OCI-LY1 (cell line): ENCODE measurements around the gene FGF14.

ENCODE experiments used
- H2AFZ ChIP-seq: fragments of 200-600 bp; sonication (generic), shearing (Covaris generic); 2 replicates; pipeline ENCODE4 v1.6.0; 2014; ENCODE audit warnings: antibody characterized with exemption, mild to moderate bottlenecking, low read length
- H3F3A ChIP-seq: fragments of 200-600 bp; sonication (generic), shearing (Covaris generic); 2 replicates; pipeline ENCODE4 v1.6.0; 2014; ENCODE audit warnings: mild to moderate bottlenecking, antibody characterized with exemption, low read length, moderate library complexity; ENCODE audit not compliant: insufficient read depth
- H3K27ac ChIP-seq: fragments of 200-600 bp; sonication (generic); 2 replicates; pipeline ENCODE4 v1.5.1; 2014; ENCODE audit warnings: low read length, mixed run types, mild to moderate bottlenecking, low read depth; ENCODE audit not compliant: poor library complexity, severe bottlenecking
- H3K27me3 ChIP-seq: fragments of 200-600 bp; sonication (generic); 2 replicates; pipeline ENCODE4 v1.6.0; 2014; ENCODE audit warnings: antibody characterized with exemption, mild to moderate bottlenecking, low read length, moderate library complexity; ENCODE audit not compliant: insufficient read depth
- H3K36me3 ChIP-seq: fragments of 200-600 bp; sonication (generic); 2 replicates; pipeline ENCODE4 v1.6.1; 2014; ENCODE audit warnings: mild to moderate bottlenecking, antibody characterized with exemption, low read length, moderate library complexity, mixed read lengths; ENCODE audit not compliant: insufficient read depth
- H3K4me1 ChIP-seq: fragments of 200-600 bp; sonication (generic); 2 replicates; pipeline ENCODE4 v1.5.1; 2014; ENCODE audit warnings: mild to moderate bottlenecking, low read length, moderate library complexity; ENCODE audit not compliant: insufficient read depth, severe bottlenecking
- H3K4me2 ChIP-seq: fragments of 200-600 bp; sonication (generic), shearing (Covaris generic); 2 replicates; pipeline ENCODE4 v1.6.1; 2014; ENCODE audit warnings: low read length
- H3K4me3 ChIP-seq: fragments of 200-600 bp; sonication (generic); 2 replicates; pipeline ENCODE4 v1.5.1; 2014; ENCODE audit warnings: low read length, low read depth, mild to moderate bottlenecking, mixed read lengths; ENCODE audit not compliant: poor library complexity, severe bottlenecking
- H3K79me2 ChIP-seq: fragments of 200-600 bp; shearing (Covaris generic); 2 replicates; pipeline ENCODE4 v1.6.1; 2016; ENCODE audit warnings: mixed run types, low read length, mixed read lengths; ENCODE audit not compliant: insufficient read depth
- H3K9ac ChIP-seq: fragments of 200-600 bp; sonication (generic), shearing (Covaris generic); 2 replicates; pipeline ENCODE4 v1.6.1; 2014; ENCODE audit warnings: mild to moderate bottlenecking, low read length, mixed read lengths
- H3K9me2 ChIP-seq: fragments of 200-600 bp; sonication (generic), shearing (Covaris generic); 2 replicates; pipeline ENCODE4 v1.6.1; 2014; ENCODE audit warnings: low read depth, mild to moderate bottlenecking, low read length, mixed read lengths
- H3K9me3 ChIP-seq: fragments of 200-600 bp; shearing (Covaris generic); 2 replicates; pipeline ENCODE4 v1.6.1; 2014; ENCODE audit warnings: low read length, mixed read lengths
- H4K20me1 ChIP-seq: fragments of 200-600 bp; sonication (generic), shearing (Covaris generic); 2 replicates; pipeline ENCODE4 v1.6.0; 2016; ENCODE audit warnings: mild to moderate bottlenecking, low read length; ENCODE audit not compliant: insufficient read depth
- EZH2 ChIP-seq: fragments of 200-600 bp; sonication (generic), shearing (Covaris generic); IDR thresholded peaks from 2 replicates; pipeline ENCODE4 v1.8.0; 2017; ENCODE audit warnings: borderline replicate concordance, mixed run types, mild to moderate bottlenecking, antibody characterized with exemption, low read length, moderate library complexity, mixed read lengths
- TF ChIP-seq, protein P1 (sequence below): fragments of 200-600 bp; sonication (generic), shearing (Covaris generic); IDR thresholded peaks from 2 replicates; pipeline ENCODE4 v1.5.1; 2017; ENCODE audit warnings: mild to moderate bottlenecking, antibody characterized with exemption, low read length, moderate library complexity, mixed read lengths

The FGF14 gene

GRCh38 chr13:102402290-102402689 is 442 bp upstream of the FGF14 start:
- H3K36me3 ChIP-seq, result no peaks in the 10 kb centered on the region
- no peak for TF ChIP-seq EZH2
- TF ChIP-seq, protein P1, sequence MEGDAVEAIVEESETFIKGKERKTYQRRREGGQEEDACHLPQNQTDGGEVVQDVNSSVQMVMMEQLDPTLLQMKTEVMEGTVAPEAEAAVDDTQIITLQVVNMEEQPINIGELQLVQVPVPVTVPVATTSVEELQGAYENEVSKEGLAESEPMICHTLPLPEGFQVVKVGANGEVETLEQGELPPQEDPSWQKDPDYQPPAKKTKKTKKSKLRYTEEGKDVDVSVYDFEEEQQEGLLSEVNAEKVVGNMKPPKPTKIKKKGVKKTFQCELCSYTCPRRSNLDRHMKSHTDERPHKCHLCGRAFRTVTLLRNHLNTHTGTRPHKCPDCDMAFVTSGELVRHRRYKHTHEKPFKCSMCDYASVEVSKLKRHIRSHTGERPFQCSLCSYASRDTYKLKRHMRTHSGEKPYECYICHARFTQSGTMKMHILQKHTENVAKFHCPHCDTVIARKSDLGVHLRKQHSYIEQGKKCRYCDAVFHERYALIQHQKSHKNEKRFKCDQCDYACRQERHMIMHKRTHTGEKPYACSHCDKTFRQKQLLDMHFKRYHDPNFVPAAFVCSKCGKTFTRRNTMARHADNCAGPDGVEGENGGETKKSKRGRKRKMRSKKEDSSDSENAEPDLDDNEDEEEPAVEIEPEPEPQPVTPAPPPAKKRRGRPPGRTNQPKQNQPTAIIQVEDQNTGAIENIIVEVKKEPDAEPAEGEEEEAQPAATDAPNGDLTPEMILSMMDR, result no peak
- H4K20me1 ChIP-seq, result no peaks in the 10 kb centered on the region
- H3K4me2 ChIP-seq, result no peak overlapping the region
- H3F3A ChIP-seq, result no peaks in the 10 kb centered on the region
- H3K27me3 ChIP-seq, result 0 out of 2 replicates have a peak, but pooled peaks cover 5% of the 10 kb centered on the region
- H3K27ac ChIP-seq, result no peak overlapping the region
- H3K9ac ChIP-seq, result no peak overlapping the region
- H3K79me2 ChIP-seq, result no peaks in the 10 kb centered on the region
- H3K4me1 ChIP-seq, result peaks cover 8% of the 10 kb centered on the region
- H2AFZ ChIP-seq, result no peak overlapping the region
- no peaks in the 10 kb centered on the region for H3K9me2 ChIP-seq
- H3K4me3 ChIP-seq, result no peak overlapping the region
- H3K9me3 ChIP-seq, result no peaks in the 10 kb centered on the region

DNA sequence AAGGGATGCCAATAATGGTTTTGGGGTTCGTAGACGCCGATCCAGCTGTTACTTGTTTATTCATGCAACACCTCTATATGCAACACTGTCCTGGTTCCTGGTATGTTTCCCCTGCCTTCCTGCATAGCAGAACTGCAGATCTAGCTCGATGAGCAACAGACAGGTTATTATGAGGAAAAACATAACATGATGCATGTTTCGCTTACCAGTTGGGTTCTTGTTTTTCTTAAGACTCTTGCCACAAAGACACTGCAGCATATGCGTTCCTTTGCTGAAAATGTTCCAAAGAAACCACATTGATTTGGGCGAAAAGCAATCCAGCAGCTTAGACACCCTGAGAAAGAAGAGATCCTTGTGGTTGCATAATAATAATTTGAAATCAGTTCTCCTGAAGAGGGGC is 583 bp downstream of the FGF14 start:
- Histone ChIP-seq H2AFZ (no peak overlapping the region), H3K27ac (no peak overlapping the region), H3K4me2 (no peak overlapping the region), H3K27me3 (0 out of 2 replicates have a peak, but pooled peaks cover 5% of the 10 kb centered on the region), H4K20me1 (no peaks in the 10 kb centered on the region), H3K4me3 (no peak overlapping the region), H3K36me3 (no peaks in the 10 kb centered on the region), H3K4me1 (peaks cover 8% of the 10 kb centered on the region), H3F3A (no peaks in the 10 kb centered on the region), H3K9ac (no peak overlapping the region), H3K79me2 (no peaks in the 10 kb centered on the region), H3K9me3 (no peaks in the 10 kb centered on the region), H3K9me2 (no peaks in the 10 kb centered on the region)
- TF ChIP-seq, protein P1, result no peak
- no peak for TF ChIP-seq EZH2

DNA sequence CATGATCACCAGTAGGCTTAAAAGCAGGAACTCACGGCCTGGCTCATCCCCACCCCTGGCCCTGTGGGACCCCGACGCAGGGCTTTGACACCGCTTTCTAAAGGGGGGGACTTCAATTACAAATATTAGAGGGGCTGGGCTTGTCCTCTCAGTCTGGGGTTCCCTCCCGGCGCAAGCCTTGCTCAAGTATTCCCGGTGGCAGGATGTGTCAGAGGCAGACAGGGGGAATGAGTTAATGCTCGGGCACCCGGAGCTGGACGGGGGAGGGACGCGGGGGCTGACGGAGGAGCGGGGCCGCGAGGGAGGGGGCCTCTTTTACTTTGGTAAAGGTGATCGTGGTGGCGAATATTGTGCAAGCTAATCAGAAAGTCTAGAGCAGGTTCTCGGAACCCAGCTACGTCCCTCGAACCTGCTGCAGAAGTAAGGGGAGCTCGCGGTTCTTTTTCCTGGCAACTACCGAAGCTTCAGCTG is 1.1 kb downstream of the FGF14 start:
- peak overlapping the region; percentile 42 for H3K4me3 ChIP-seq
- H4K20me1 ChIP-seq, result no peaks in the 10 kb centered on the region
- no peak overlapping the region for H3K9ac ChIP-seq
- H3K79me2 ChIP-seq, result no peaks in the 10 kb centered on the region
- no peaks in the 10 kb centered on the region for H3K9me2 ChIP-seq
- H3K4me1 ChIP-seq, result peaks cover 8% of the 10 kb centered on the region
- no peak for TF ChIP-seq EZH2
- TF ChIP-seq, protein P1, result no peak
- H3K9me3 ChIP-seq, result no peaks in the 10 kb centered on the region
- H3K36me3 ChIP-seq, result no peaks in the 10 kb centered on the region
- no peak overlapping the region for H2AFZ ChIP-seq
- H3K27me3 ChIP-seq, result 0 out of 2 replicates have a peak, but pooled peaks cover 5% of the 10 kb centered on the region
- H3K27ac ChIP-seq, result no peak overlapping the region
- no peaks in the 10 kb centered on the region for H3F3A ChIP-seq
- peak overlapping the region; percentile 50 for H3K4me2 ChIP-seq
